NOMO-1 treated with DMSO at 0.1 percent for 48 hours (cell line): Measurements from ENCODE around the gene KCNK3.
"Not testable (repeated sequence)": the region's sequence is repeated elsewhere in the genome, so short reads cannot be mapped to it uniquely, and the experiment has no call there.

Experiments used
- DNase-seq: peaks from one replicate; lab custom pipeline; 2025; ENCODE audit not compliant: unreplicated experiment; lab: John Stamatoyannopoulos, UW

KCNK3 gene

DNA sequence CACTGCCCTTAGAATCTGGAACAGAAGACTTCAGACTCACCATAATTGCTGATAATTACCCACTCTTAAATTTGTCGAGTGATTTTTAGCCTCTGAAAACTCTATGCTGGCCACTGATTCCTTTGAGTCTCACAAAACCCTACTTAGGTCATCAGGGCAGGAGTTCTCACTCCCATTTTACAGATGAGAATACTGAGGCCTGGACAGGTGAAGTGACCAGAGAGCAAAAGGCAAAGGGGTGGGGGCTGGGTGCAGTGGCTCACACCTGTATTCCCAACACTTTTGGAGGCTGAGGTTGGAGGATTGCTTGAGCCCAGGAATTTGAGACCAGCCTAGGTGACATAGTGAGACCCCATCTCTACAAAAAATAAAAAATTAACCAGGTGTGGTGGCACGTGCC is 36.8 kb downstream of the KCNK3 start:
- DNase-seq, result no peak

- no peak for DNase-seq
Observed at GRCh38 chr2:26730549-26731344, 38.2 kb downstream of the KCNK3 start.

- DNase-seq, result no peak
Observed at GRCh38 chr2:26731714-26732113, 39.2 kb downstream of the KCNK3 start.

DNA sequence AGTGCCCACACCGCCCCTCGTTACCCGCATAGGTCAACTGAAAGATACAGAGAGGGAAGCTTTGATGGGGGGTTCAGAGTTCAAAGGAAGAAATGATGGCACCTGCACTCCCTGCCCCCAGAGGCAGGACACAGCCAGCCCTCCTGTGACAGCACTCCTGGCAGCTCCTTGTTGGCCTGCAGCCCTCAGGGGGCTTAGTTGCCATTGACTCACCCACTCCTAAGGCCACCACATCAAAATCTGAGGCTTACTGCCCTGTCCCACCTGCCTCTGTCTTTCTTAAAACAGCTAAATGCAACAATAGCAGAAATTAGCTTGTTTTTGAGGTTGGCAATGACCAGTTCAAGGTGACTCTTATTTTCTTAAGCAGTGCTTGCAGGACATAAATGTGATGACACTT is 39.9 kb downstream of the KCNK3 start:
- DNase-seq, result no peak

GRCh38 chr2:26733413-26733812 is 40.9 kb downstream of the KCNK3 start:
- DNase-seq, result no peak

GRCh38 chr2:26735097-26735496 is 42.6 kb downstream of the KCNK3 start:
- DNase-seq, result no peak

GRCh38 chr2:26735883-26736588 is 43.5 kb downstream of the KCNK3 start:
- no peak for DNase-seq

GRCh38 chr2:26737221-26737620 is 44.7 kb downstream of the KCNK3 start:
- no peak for DNase-seq

GRCh38 chr2:26738481-26738880 is 46.0 kb downstream of the KCNK3 start:
- no peak for DNase-seq

DNA sequence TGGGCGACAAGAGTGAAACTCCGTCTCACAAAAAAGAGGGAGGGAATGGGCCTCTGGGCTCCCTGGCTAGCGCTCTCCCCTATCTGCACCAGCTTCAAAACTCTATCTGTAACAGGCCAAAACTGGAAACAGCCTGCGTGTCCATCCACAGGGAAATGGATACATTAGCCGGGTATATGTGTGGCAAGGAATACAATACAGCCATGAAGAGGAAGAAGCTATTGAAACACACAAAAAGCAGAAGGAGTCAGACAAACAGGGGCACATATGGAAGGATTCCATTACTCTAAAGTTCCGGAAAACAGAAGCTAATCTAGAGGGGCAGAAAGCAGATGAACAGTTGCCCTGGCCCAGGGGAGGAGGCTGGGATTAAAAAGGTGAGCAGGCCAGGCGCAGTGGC is 47.0 kb downstream of the KCNK3 start:
- no peak for DNase-seq

DNA sequence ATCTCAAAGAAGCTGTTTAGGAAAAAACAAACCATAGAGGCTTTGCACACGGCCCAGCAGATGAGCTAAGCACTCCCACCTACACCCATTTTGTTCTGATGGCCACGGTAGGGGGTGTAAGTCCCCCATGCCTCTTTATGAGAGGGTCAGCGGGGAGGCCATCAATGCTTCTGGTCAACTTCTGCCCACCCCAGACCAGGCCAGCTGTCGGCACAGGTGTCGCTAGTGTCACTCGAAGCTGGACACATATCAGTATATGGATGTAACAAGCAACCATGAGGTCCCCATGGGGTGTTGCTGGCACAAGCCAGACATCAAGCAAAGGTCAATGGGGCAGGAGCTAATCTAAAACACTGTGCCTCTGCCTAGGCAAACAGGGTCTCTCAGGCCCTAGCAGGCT is 47.8 kb downstream of the KCNK3 start:
- no peak for DNase-seq

- DNase-seq, result no peak
Observed at GRCh38 chr2:26740890-26741302, 48.4 kb downstream of the KCNK3 start.

DNA sequence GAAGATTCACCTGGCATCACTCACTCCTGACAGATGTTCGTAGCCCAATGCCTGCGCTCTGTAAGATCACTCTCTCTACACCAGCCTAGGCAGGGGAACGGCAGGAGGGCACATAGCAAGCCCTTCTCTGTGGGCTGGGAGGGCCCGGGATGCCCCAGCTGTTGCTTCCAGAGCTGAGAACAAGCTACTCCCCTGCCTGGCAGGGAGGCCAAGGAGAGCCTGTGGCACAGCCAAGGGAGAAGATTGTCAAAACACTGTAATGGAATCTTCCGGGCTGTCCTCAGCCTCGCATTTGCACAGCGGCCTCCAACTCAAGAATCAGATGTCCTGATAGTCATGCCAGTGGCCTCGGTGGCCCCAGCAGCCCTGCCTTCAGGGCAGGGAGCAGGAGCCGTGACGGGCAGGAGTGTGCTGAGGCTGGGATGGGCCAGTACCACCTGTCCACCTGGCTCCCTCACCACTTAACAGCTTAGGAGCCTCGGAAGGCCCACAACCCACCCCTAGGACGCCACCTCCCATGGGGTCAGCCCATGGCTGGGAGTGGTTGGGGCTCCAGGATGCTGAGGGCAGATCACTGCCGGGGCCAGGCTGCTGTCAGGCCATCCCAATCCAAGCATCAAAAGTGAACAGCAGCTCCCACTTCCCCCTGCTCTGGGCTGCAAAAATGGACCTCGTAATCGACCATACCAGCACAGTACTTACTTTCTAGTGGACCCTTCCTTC is 49.7 kb downstream of the KCNK3 start:
- DNase-seq, result no peak

DNA sequence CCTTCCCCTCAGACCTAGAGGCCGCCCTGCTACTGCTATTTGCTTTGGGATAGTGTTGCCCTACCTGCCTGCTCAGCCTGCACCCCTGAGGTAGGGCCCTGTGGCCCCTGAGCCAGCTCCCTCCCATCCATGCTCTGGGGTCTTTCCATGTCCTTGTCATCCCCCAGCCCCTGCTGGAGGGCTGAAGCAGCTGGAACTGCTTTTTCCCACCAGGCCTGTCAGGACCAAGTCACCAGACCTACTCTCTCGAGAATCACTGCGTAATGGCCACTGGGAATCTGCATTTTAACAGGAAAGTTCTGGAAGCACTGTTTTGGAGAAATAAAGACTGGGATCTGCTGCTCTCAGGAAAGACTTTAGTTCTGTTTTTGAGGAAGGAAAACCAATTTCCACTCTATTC is 51.3 kb downstream of the KCNK3 start:
- DNase-seq, result no peak

DNA sequence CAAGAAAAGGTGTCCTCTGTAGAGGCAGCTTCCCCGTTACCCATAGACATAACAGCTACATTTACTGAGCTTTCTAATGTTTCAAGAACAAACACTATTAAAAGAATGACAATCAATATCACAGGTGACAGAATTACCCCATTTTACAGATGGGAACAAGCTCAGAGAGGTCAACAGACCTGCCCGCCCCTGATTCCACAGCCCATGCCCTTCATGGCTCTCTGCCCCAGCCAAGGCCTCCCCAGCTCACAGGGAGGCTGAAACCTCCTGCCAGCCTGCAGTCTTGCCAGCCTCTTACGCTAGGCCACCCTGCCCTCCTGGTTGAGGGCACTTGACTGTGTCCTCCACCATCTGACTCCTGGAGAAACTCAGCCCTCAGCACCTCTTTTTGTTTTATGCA is 52.4 kb downstream of the KCNK3 start:
- no peak for DNase-seq

- peak; percentile 58 for DNase-seq
Observed at GRCh38 chr2:26745609-26746327, 53.2 kb downstream of the KCNK3 start.

DNA sequence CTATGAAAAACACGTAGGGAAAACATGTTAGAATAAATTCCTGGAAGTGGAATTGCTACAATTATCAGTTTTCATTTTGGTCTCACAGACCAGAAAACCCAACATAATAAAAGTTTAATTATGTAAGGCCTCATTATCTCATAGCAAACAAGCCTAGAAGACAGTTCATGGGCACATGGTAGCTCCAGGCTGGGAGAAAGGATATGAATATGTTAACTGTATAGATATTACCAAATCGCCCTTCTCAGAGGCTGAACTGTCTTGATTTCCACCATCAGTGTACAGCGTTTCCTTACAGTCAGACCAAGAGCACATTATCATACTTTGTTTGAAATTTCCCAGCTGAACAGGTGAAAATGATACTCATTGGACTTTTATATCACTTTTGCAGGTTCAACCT is 54.4 kb downstream of the KCNK3 start:
- no peak for DNase-seq

DNA sequence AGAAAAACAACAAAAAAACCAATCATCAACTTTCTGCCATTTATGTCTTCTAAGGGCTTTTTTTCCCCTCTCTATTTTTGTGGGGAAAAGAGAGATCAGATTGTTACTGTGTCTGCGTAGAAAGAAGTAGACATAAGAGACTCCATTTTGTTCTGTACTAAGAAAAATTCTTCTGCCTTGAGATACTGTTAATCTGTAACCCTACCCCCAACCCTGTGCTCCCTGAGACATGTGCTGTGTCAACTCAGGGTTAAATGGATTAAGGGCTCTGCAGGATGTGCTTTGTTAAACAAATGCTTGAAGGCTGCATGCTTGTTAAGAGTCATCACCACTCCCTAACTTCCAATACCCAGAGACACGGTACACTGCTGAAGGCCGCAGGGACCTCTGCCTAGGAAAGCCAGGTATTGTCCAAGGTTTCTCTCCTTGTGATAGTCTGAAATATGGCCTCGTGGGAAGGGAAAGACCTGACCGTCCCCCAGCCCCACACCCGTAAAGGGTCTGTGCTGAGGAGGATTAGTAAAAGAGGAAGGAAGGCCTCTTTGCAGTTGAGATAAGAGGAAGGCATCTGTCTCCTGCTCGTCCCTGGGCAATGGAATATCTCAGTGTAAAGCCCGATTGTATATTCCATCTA is 57.4 kb downstream of the KCNK3 start:
- not testable (repeated sequence) for DNase-seq

- not testable (repeated sequence) for DNase-seq
Observed at GRCh38 chr2:26750467-26750866, 57.9 kb downstream of the KCNK3 start.

GRCh38 chr2:26752656-26753055 is 60.1 kb downstream of the KCNK3 start:
- DNase-seq, result no peak

GRCh38 chr2:26754539-26754938 is 62.0 kb downstream of the KCNK3 start:
- DNase-seq, result no peak
